ENCODE data around the gene MOGAT1.

GRCh38 chr2:222754324-222754930 lies 83.0 kb downstream of the MOGAT1 start:
- no peak for TF ChIP-seq CTCF (IDR thresholded peaks at IDR 0.05; ENCODE audit: insufficient read depth, low read length, poor library complexity, severe bottlenecking)
- no peak for TF ChIP-seq EZH2phosphoT487 (conservative IDR thresholded peaks at IDR 0.05; ENCODE audit: low read length)

Data from SU-DHL-6 (cell line).